ENCODE data around the gene SLC13A3.

GRCh38 chr20:46681032-46681854, 30.0 kb upstream of the SLC13A3 start:
- peak; percentile 87 for TF ChIP-seq CTCF (IDR thresholded peaks at IDR 0.05)
- no peak for TF ChIP-seq EZH2phosphoT487 (IDR thresholded peaks at IDR 0.05)
- TF ChIP-seq EZH2 (IDR thresholded peaks at IDR 0.05): no peak

Data from neural progenitor cell (in vitro differentiated cells).